Astrocyte (in vitro differentiated cells and primary cell): ENCODE data around the gene PPM1N. TPM values are rescaled to one million over a fixed set of nuclear protein-coding genes. Genes with fewer than 3 reads are reported as not detected.
A peak's percentile ranks its signal among the peaks of the same experiment; 100 is the strongest.

Experiments used
- DNase-seq: peaks from one replicate; pipeline ENCODE4 v3.0.0-alpha.2; 2010; ENCODE audit warnings: low read depth
- FAIRE-seq: peaks from 2 replicates; lab custom pipeline; 2011; peaks lifted over from hg19 to GRCh38; lab: Jason Lieb, UNC
- H2AFZ ChIP-seq: 2 replicates; pipeline ENCODE4 v1.6.0; 2012; ENCODE audit warnings: low read depth, low read length, inconsistent platforms
- H3K27ac ChIP-seq: 2 replicates; pipeline ENCODE4 v1.5.1; 2011; ENCODE audit warnings: low read depth, low read length, inconsistent platforms
- H3K27me3 ChIP-seq: 2 replicates; pipeline ENCODE4 v1.6.0; 2011; ENCODE audit warnings: low read length, inconsistent platforms; ENCODE audit not compliant: insufficient read depth
- H3K36me3 ChIP-seq: 2 replicates; pipeline ENCODE4 v1.5.1; 2011; ENCODE audit warnings: low read length, inconsistent platforms; ENCODE audit not compliant: insufficient read depth
- H3K4me1 ChIP-seq: 2 replicates; pipeline ENCODE4 v1.5.1; 2011; ENCODE audit warnings: low read length, inconsistent platforms; ENCODE audit not compliant: insufficient read depth
- H3K4me2 ChIP-seq: 2 replicates; pipeline ENCODE4 v1.6.0; 2012; ENCODE audit warnings: low read length, inconsistent platforms
- H3K4me3 ChIP-seq: 2 replicates; pipeline ENCODE4 v1.5.1; 2011; ENCODE audit warnings: low read depth, mild to moderate bottlenecking, low read length, inconsistent platforms; ENCODE audit not compliant: insufficient read depth
- H3K79me2 ChIP-seq: 2 replicates; pipeline ENCODE4 v1.6.0; 2012; ENCODE audit warnings: mild to moderate bottlenecking, low read length, inconsistent platforms; ENCODE audit not compliant: insufficient read depth
- H3K9ac ChIP-seq: 2 replicates; pipeline ENCODE4 v1.6.0; 2012; ENCODE audit warnings: mild to moderate bottlenecking, low read length, inconsistent platforms
- H3K9me3 ChIP-seq: 2 replicates; pipeline ENCODE4 v1.5.1; 2012; ENCODE audit warnings: low read depth, mild to moderate bottlenecking, low read length, inconsistent platforms; ENCODE audit not compliant: insufficient read depth
- H4K20me1 ChIP-seq: 2 replicates; pipeline ENCODE4 v1.6.0; 2012; ENCODE audit warnings: low read length, inconsistent platforms; ENCODE audit not compliant: insufficient read depth
- H3K27ac Mint-ChIP-seq: one replicate; pipeline ENCODE4 v1.8.0; 2021; ENCODE audit warnings: mild to moderate bottlenecking, mixed read lengths; ENCODE audit not compliant: unreplicated experiment
- H3K27me3 Mint-ChIP-seq: one replicate; pipeline ENCODE4 v1.8.0; 2021; ENCODE audit warnings: low read depth, mixed read lengths; ENCODE audit not compliant: unreplicated experiment
- H3K36me3 Mint-ChIP-seq: one replicate; pipeline ENCODE4 v1.8.0; 2021; ENCODE audit warnings: low read depth, mixed read lengths; ENCODE audit not compliant: unreplicated experiment
- H3K4me1 Mint-ChIP-seq: one replicate; pipeline ENCODE4 v1.8.0; 2021; ENCODE audit warnings: low read depth, mixed read lengths; ENCODE audit not compliant: unreplicated experiment
- H3K4me3 Mint-ChIP-seq: one replicate; pipeline ENCODE4 v1.8.0; 2021; ENCODE audit warnings: mild to moderate bottlenecking, moderate library complexity, mixed read lengths; ENCODE audit not compliant: unreplicated experiment
- H3K9me3 Mint-ChIP-seq: one replicate; pipeline ENCODE4 v1.8.0; 2021; ENCODE audit warnings: mild to moderate bottlenecking, mixed read lengths; ENCODE audit not compliant: unreplicated experiment
- CTCF ChIP-seq: IDR thresholded peaks from 2 replicates; pipeline ENCODE4 v1.5.1; 2011; ENCODE audit warnings: low read depth, mild to moderate bottlenecking, inconsistent platforms, low read length, moderate library complexity; ENCODE audit not compliant: insufficient read depth
- EZH2 ChIP-seq: IDR thresholded peaks from 2 replicates; pipeline ENCODE4 v1.6.1; 2012; ENCODE audit warnings: mild to moderate bottlenecking, low read length, inconsistent platforms; ENCODE audit not compliant: insufficient read depth
- total RNA-seq: library from RNA; stranded (reverse); gene quantifications from 2 replicates; pipeline ENCODE4 v1.2.1, GENCODE V29; 2021

Gene PPM1N
- total RNA-seq, 1 donor from 2014 or later, result 1.3 TPM

- H3K4me2 ChIP-seq, result peak overlapping the region; percentile 97
- no peak overlapping the region for H3K27ac Mint-ChIP-seq
- H3K36me3 Mint-ChIP-seq, result peaks cover 3% of the 10 kb centered on the region
- H3K27me3 ChIP-seq, result no peaks in the 10 kb centered on the region
- H3K4me3 Mint-ChIP-seq, result peak overlapping the region; percentile 7
- peaks cover 26% of the 10 kb centered on the region for H4K20me1 ChIP-seq
- no peak for DNase-seq
- H3K27ac ChIP-seq, result no peak overlapping the region
- peak overlapping the region; percentile 24 for H3K4me3 ChIP-seq
- H2AFZ ChIP-seq, result no peak overlapping the region
- H3K4me1 ChIP-seq, result peaks cover 28% of the 10 kb centered on the region
- no peaks in the 10 kb centered on the region for H3K79me2 ChIP-seq
- H3K9me3 ChIP-seq, result no peaks in the 10 kb centered on the region
- H3K27me3 Mint-ChIP-seq, result peaks cover 3% of the 10 kb centered on the region
- H3K9me3 Mint-ChIP-seq, result no peaks in the 10 kb centered on the region
- H3K9ac ChIP-seq, result peak overlapping the region; percentile 54
- H3K4me1 Mint-ChIP-seq, result peaks cover 10% of the 10 kb centered on the region
- TF ChIP-seq CTCF (no peak), EZH2 (no peak)
- no peaks in the 10 kb centered on the region for H3K36me3 ChIP-seq
- no peak for FAIRE-seq
Observed at GRCh38 chr19:45472563-45473366, 25.5 kb upstream of the PPM1N start.

GRCh38 chr19:45473367-45473681 is 24.9 kb upstream of the PPM1N start:
- no peaks in the 10 kb centered on the region for H3K9me3 ChIP-seq
- no peaks in the 10 kb centered on the region for H3K79me2 ChIP-seq
- Mint-ChIP-seq H3K27me3 (peaks cover 3% of the 10 kb centered on the region), H3K9me3 (no peaks in the 10 kb centered on the region), H3K4me3 (no peak overlapping the region), H3K27ac (no peak overlapping the region), H3K4me1 (peaks cover 13% of the 10 kb centered on the region), H3K36me3 (peaks cover 3% of the 10 kb centered on the region)
- H4K20me1 ChIP-seq, result peaks cover 22% of the 10 kb centered on the region
- no peak overlapping the region for H3K4me2 ChIP-seq
- no peak overlapping the region for H2AFZ ChIP-seq
- no peak overlapping the region for H3K27ac ChIP-seq
- H3K9ac ChIP-seq, result no peak overlapping the region
- DNase-seq, result no peak
- no peaks in the 10 kb centered on the region for H3K27me3 ChIP-seq
- FAIRE-seq, result no peak
- no peaks in the 10 kb centered on the region for H3K36me3 ChIP-seq
- TF ChIP-seq EZH2 (no peak), CTCF (no peak)
- H3K4me1 ChIP-seq, result peaks cover 26% of the 10 kb centered on the region
- no peak overlapping the region for H3K4me3 ChIP-seq
